Panc1 (cell line): Measurements from ENCODE around the gene MYBPH.

Experiments used
- POLR2AphosphoS5 ChIP-seq: IDR thresholded peaks from 2 replicates; pipeline ENCODE4 v1.6.1; 2012; ENCODE audit warnings: mild to moderate bottlenecking, low read depth, low read length, moderate library complexity
- SIN3A ChIP-seq: IDR thresholded peaks from 2 replicates; pipeline ENCODE4 v1.6.1; 2012; ENCODE audit warnings: low read depth, mild to moderate bottlenecking, low read length, moderate library complexity, borderline replicate concordance; ENCODE audit not compliant: insufficient read depth
- TCF7L2 ChIP-seq: IDR thresholded peaks from 2 replicates; pipeline ENCODE4 v1.6.1; 2011; ENCODE audit warnings: mild to moderate bottlenecking, low read depth, low read length, inconsistent platforms
- TF ChIP-seq, protein P1 (sequence below): fragments of 450-650 bp; IDR thresholded peaks from 2 replicates; pipeline ENCODE4 v1.5.1; 2017; ENCODE audit warnings: mild to moderate bottlenecking
- TF ChIP-seq, protein P2 (sequence below), 2 experiments: IDR thresholded peaks; 2 replicates each; pipeline ENCODE4 v1.6.1; 2011 to 2012; ENCODE audit warnings: low read depth in 2 of 2, control low read depth in 1 of 2, low read length in 1 of 2, mild to moderate bottlenecking in 1 of 2, moderate library complexity in 1 of 2; ENCODE audit not compliant: insufficient read depth in 1 of 2

DNA sequence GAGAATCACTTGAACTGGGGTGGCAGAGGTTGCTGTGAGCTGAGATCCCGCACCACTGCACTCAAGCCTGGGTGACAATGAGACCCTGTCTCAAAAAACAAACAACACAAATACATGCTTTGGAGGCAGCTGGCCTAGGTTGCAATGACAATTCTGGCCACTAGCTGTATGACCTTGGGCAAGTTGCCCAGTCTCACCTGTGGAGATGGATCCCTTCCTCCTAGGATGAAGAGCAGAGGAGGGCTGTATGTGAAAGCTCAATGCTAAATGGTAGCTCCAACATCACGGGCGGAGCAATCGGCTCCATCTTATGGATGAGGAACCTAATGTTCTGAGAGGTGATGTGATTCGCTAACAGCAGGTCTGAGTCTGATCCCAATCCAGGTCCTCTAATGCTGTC is 27.5 kb downstream of the MYBPH start:
- TF ChIP-seq, protein P1, sequence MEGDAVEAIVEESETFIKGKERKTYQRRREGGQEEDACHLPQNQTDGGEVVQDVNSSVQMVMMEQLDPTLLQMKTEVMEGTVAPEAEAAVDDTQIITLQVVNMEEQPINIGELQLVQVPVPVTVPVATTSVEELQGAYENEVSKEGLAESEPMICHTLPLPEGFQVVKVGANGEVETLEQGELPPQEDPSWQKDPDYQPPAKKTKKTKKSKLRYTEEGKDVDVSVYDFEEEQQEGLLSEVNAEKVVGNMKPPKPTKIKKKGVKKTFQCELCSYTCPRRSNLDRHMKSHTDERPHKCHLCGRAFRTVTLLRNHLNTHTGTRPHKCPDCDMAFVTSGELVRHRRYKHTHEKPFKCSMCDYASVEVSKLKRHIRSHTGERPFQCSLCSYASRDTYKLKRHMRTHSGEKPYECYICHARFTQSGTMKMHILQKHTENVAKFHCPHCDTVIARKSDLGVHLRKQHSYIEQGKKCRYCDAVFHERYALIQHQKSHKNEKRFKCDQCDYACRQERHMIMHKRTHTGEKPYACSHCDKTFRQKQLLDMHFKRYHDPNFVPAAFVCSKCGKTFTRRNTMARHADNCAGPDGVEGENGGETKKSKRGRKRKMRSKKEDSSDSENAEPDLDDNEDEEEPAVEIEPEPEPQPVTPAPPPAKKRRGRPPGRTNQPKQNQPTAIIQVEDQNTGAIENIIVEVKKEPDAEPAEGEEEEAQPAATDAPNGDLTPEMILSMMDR: no peak; the same call in 1 of the 2 replicates
- TF ChIP-seq, protein P2, sequence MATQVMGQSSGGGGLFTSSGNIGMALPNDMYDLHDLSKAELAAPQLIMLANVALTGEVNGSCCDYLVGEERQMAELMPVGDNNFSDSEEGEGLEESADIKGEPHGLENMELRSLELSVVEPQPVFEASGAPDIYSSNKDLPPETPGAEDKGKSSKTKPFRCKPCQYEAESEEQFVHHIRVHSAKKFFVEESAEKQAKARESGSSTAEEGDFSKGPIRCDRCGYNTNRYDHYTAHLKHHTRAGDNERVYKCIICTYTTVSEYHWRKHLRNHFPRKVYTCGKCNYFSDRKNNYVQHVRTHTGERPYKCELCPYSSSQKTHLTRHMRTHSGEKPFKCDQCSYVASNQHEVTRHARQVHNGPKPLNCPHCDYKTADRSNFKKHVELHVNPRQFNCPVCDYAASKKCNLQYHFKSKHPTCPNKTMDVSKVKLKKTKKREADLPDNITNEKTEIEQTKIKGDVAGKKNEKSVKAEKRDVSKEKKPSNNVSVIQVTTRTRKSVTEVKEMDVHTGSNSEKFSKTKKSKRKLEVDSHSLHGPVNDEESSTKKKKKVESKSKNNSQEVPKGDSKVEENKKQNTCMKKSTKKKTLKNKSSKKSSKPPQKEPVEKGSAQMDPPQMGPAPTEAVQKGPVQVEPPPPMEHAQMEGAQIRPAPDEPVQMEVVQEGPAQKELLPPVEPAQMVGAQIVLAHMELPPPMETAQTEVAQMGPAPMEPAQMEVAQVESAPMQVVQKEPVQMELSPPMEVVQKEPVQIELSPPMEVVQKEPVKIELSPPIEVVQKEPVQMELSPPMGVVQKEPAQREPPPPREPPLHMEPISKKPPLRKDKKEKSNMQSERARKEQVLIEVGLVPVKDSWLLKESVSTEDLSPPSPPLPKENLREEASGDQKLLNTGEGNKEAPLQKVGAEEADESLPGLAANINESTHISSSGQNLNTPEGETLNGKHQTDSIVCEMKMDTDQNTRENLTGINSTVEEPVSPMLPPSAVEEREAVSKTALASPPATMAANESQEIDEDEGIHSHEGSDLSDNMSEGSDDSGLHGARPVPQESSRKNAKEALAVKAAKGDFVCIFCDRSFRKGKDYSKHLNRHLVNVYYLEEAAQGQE (IDR thresholded peaks at IDR 0.05; ENCODE audit: insufficient read depth in 1 of 2, low read depth in 2 of 2, low read length in 1 of 2): no peak
- TF ChIP-seq POLR2AphosphoS5 (no peak), SIN3A (no peak), TCF7L2 (no peak)
